GM23338 (cell line): Measurements from ENCODE around the gene METTL14.

Experiments
- CREB1 ChIP-seq: fragments of 250-450 bp; sonication (Bioruptor Pico); IDR thresholded peaks from 2 replicates; pipeline ENCODE4 v1.5.0; 2020; ENCODE audit warnings: low read depth, mild to moderate bottlenecking, moderate library complexity
- EZH2phosphoT487 ChIP-seq: fragments of 200-600 bp; sonication (generic); IDR thresholded peaks from one replicate; pipeline ENCODE4 v1.8.1; 2018; ENCODE audit warnings: antibody characterized with exemption; ENCODE audit not compliant: unreplicated experiment
- TF ChIP-seq, protein P1 (sequence below), 2 experiments: fragments of 200-600 bp in 1 of 2; sonication (generic) in 1 of 2; conservative IDR thresholded peaks; 2 replicates each; pipeline versions ENCODE4 v1.5.1 to v1.6.1; 2016 to 2017; ENCODE audit warnings: antibody characterized with exemption in 2 of 2, low read depth in 2 of 2, mild to moderate bottlenecking in 2 of 2, moderate library complexity in 1 of 2

DNA sequence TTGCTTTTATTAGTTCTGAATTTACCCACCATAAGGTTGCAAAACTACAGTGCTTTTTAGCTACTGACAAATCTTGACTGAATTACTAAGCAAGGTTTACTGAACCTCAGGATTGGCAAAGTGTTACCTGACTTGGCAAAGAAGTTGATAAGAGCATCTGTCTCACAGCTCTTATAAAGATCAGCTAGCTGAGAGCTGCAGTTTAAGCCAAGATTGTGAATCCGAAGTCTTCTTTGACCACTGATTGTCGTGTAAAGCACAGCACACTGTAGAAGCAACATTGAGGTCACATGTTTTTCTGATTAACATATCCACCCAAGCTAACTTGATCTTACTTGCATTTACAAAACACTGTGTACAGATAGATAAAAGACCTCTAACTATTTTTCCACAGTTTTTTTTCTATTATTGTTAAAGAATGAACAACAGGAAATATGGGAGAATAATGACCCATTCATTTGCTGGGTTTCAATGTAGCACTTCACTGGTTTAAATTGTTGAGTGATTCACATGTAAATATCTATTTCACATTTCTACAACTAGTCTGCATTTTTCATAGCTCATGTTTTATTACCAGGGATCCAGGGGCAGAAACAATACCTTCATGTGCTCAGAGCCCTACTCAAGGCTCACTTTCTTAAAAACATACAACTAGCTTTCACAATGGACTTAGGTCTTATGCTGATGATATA, 54.0 kb downstream of the METTL14 start:
- no peak for TF ChIP-seq EZH2phosphoT487
- TF ChIP-seq, protein P1, sequence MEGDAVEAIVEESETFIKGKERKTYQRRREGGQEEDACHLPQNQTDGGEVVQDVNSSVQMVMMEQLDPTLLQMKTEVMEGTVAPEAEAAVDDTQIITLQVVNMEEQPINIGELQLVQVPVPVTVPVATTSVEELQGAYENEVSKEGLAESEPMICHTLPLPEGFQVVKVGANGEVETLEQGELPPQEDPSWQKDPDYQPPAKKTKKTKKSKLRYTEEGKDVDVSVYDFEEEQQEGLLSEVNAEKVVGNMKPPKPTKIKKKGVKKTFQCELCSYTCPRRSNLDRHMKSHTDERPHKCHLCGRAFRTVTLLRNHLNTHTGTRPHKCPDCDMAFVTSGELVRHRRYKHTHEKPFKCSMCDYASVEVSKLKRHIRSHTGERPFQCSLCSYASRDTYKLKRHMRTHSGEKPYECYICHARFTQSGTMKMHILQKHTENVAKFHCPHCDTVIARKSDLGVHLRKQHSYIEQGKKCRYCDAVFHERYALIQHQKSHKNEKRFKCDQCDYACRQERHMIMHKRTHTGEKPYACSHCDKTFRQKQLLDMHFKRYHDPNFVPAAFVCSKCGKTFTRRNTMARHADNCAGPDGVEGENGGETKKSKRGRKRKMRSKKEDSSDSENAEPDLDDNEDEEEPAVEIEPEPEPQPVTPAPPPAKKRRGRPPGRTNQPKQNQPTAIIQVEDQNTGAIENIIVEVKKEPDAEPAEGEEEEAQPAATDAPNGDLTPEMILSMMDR (conservative IDR thresholded peaks at IDR 0.05; ENCODE audit: low read depth in 2 of 2), result no peak
- no peak for TF ChIP-seq CREB1 (CRISPR knock-in tag)
